Measurements from ENCODE around the gene ARID1B. TPM values are rescaled to one million over a fixed set of nuclear protein-coding genes. Genes with fewer than 3 reads are reported as not detected.
"Not testable (repeated sequence)": the region's sequence is repeated elsewhere in the genome, so short reads cannot be mapped to it uniquely, and the experiment has no call there.

ARID1B gene
- total and polyA plus RNA-seq, 4 donors, result 49.8 to 90.9 (median 59.0) TPM

GRCh38 chr6:157145656-157146285 lies 368.6 kb downstream of the ARID1B start:
- no peak overlapping the region for H3K27ac ChIP-seq (ENCODE audit: low read depth, low read length)
- peaks cover 23% of the 10 kb centered on the region for H3K4me1 ChIP-seq (ENCODE audit: control insufficient read depth, insufficient read depth, low read length)

GRCh38 chr6:157147054-157148026 lies 370.2 kb downstream of the ARID1B start:
- H3K27ac ChIP-seq (ENCODE audit: low read depth, low read length), result not testable (repeated sequence)

More at GRCh38 chr6:157145656-157146285, 368.6 kb downstream of the ARID1B start:
- H3K27me3 ChIP-seq (ENCODE audit: control insufficient read depth, insufficient read depth, low read length), result no peaks in the 10 kb centered on the region
- H3K36me3 ChIP-seq (ENCODE audit: control insufficient read depth, insufficient read depth, low read length), result peaks cover 8% of the 10 kb centered on the region
- no peaks in the 10 kb centered on the region for H3K9me3 ChIP-seq (ENCODE audit: control insufficient read depth, insufficient read depth, low read length)
- 69% methylated on average over 6 of the region's 6 CpGs for WGBS (ENCODE audit: insufficient coverage)
- H3K4me3 ChIP-seq (ENCODE audit: low read depth, low read length), result no peak overlapping the region
- no peak for DNase-seq (ENCODE audit: low read depth in 4 of 6, low spot score in 6 of 6)

GRCh38 chr6:157148391-157149323 lies 371.5 kb downstream of the ARID1B start:
- Histone ChIP-seq H3K27ac (ENCODE audit: low read depth, low read length) (no peak overlapping the region), H3K9me3 (ENCODE audit: control insufficient read depth, insufficient read depth, low read length) (no peaks in the 10 kb centered on the region), H3K27me3 (ENCODE audit: control insufficient read depth, insufficient read depth, low read length) (no peaks in the 10 kb centered on the region), H3K4me3 (ENCODE audit: low read depth, low read length) (no peak overlapping the region), H3K36me3 (ENCODE audit: control insufficient read depth, insufficient read depth, low read length) (peaks cover 11% of the 10 kb centered on the region), H3K4me1 (ENCODE audit: control insufficient read depth, insufficient read depth, low read length) (peaks cover 23% of the 10 kb centered on the region)
- DNase-seq (ENCODE audit: low read depth in 4 of 6, low spot score in 6 of 6), result peak in 2 of 6 donors; percentile 79 to 84
- WGBS (ENCODE audit: insufficient coverage), result 52% methylated on average over 22 of the region's 25 CpGs

More at GRCh38 chr6:157147054-157148026, 370.2 kb downstream of the ARID1B start:
- not testable (repeated sequence) for H3K36me3 ChIP-seq (ENCODE audit: control insufficient read depth, insufficient read depth, low read length); H3K9me3 ChIP-seq (ENCODE audit: control insufficient read depth, insufficient read depth, low read length); H3K4me3 ChIP-seq (ENCODE audit: low read depth, low read length); DNase-seq (ENCODE audit: low read depth in 4 of 6, low spot score in 6 of 6); H3K27me3 ChIP-seq (ENCODE audit: control insufficient read depth, insufficient read depth, low read length)
- 96% methylated on average over 30 of the region's 74 CpGs for WGBS (ENCODE audit: insufficient coverage)
- H3K4me1 ChIP-seq (ENCODE audit: control insufficient read depth, insufficient read depth, low read length), result peaks cover 23% of the 10 kb centered on the region

- no peaks in the 10 kb centered on the region for H3K27me3 ChIP-seq (ENCODE audit: control insufficient read depth, insufficient read depth, low read length)
- H3K9me3 ChIP-seq (ENCODE audit: control insufficient read depth, insufficient read depth, low read length), result no peaks in the 10 kb centered on the region
- no peak for DNase-seq (ENCODE audit: low read depth in 4 of 6, low spot score in 6 of 6)
- no peak overlapping the region for H3K27ac ChIP-seq (ENCODE audit: low read depth, low read length)
- peaks cover 16% of the 10 kb centered on the region for H3K4me1 ChIP-seq (ENCODE audit: control insufficient read depth, insufficient read depth, low read length)
- 92% methylated on average over 2 of the region's 6 CpGs for WGBS (ENCODE audit: insufficient coverage)
- no peak overlapping the region for H3K4me3 ChIP-seq (ENCODE audit: low read depth, low read length)
- peaks cover 12% of the 10 kb centered on the region for H3K36me3 ChIP-seq (ENCODE audit: control insufficient read depth, insufficient read depth, low read length)
These were observed 372.9 kb downstream of the ARID1B start for GRCh38 chr6:157150076-157150475.

GRCh38 chr6:157151029-157151428 lies 373.9 kb downstream of the ARID1B start:
- no peak overlapping the region for H3K27ac ChIP-seq (ENCODE audit: low read depth, low read length)
- no peaks in the 10 kb centered on the region for H3K27me3 ChIP-seq (ENCODE audit: control insufficient read depth, insufficient read depth, low read length)
- no peak overlapping the region for H3K4me3 ChIP-seq (ENCODE audit: low read depth, low read length)
- peak in 1 of 6 donors; percentile 46 for DNase-seq (ENCODE audit: low read depth in 4 of 6, low spot score in 6 of 6)
- 69% methylated on average over 5 of the region's 11 CpGs for WGBS (ENCODE audit: insufficient coverage)
- H3K4me1 ChIP-seq (ENCODE audit: control insufficient read depth, insufficient read depth, low read length), result peaks cover 13% of the 10 kb centered on the region
- no peaks in the 10 kb centered on the region for H3K9me3 ChIP-seq (ENCODE audit: control insufficient read depth, insufficient read depth, low read length)
- H3K36me3 ChIP-seq (ENCODE audit: control insufficient read depth, insufficient read depth, low read length), result peaks cover 12% of the 10 kb centered on the region

- H3K9me3 ChIP-seq (ENCODE audit: control insufficient read depth, insufficient read depth, low read length), result no peaks in the 10 kb centered on the region
- H3K4me1 ChIP-seq (ENCODE audit: control insufficient read depth, insufficient read depth, low read length), result peaks cover 13% of the 10 kb centered on the region
- no peak overlapping the region for H3K27ac ChIP-seq (ENCODE audit: low read depth, low read length)
- no peak overlapping the region for H3K4me3 ChIP-seq (ENCODE audit: low read depth, low read length)
- H3K36me3 ChIP-seq (ENCODE audit: control insufficient read depth, insufficient read depth, low read length), result peaks cover 18% of the 10 kb centered on the region
- DNase-seq (ENCODE audit: low read depth in 4 of 6, low spot score in 6 of 6), result peak in 1 of 6 donors; percentile 92
- WGBS (ENCODE audit: insufficient coverage), result no CpG with 5 or more reads among the region's 3 CpGs
- H3K27me3 ChIP-seq (ENCODE audit: control insufficient read depth, insufficient read depth, low read length), result no peaks in the 10 kb centered on the region
These were observed 374.8 kb downstream of the ARID1B start for GRCh38 chr6:157151989-157152388.

- no peaks in the 10 kb centered on the region for H3K9me3 ChIP-seq (ENCODE audit: control insufficient read depth, insufficient read depth, low read length)
- no peaks in the 10 kb centered on the region for H3K27me3 ChIP-seq (ENCODE audit: control insufficient read depth, insufficient read depth, low read length)
- no peak overlapping the region for H3K27ac ChIP-seq (ENCODE audit: low read depth, low read length)
- peaks cover 21% of the 10 kb centered on the region for H3K36me3 ChIP-seq (ENCODE audit: control insufficient read depth, insufficient read depth, low read length)
- WGBS (ENCODE audit: insufficient coverage), result no CpG with 5 or more reads among the region's 3 CpGs
- peaks cover 13% of the 10 kb centered on the region for H3K4me1 ChIP-seq (ENCODE audit: control insufficient read depth, insufficient read depth, low read length)
- no peak overlapping the region for H3K4me3 ChIP-seq (ENCODE audit: low read depth, low read length)
- DNase-seq (ENCODE audit: low read depth in 4 of 6, low spot score in 6 of 6), result no peak
These were observed 375.4 kb downstream of the ARID1B start for GRCh38 chr6:157152556-157152955.

- 94% methylated on average over 3 of the region's 3 CpGs for whole genome bisulfite sequencing (ENCODE audit: insufficient coverage)
- no peak for DNase-seq (ENCODE audit: low read depth in 4 of 6, low spot score in 6 of 6)
- Histone ChIP-seq H3K9me3 (ENCODE audit: control insufficient read depth, insufficient read depth, low read length) (no peaks in the 10 kb centered on the region), H3K4me3 (ENCODE audit: low read depth, low read length) (no peak overlapping the region), H3K4me1 (ENCODE audit: control insufficient read depth, insufficient read depth, low read length) (no peaks in the 10 kb centered on the region), H3K27ac (ENCODE audit: low read depth, low read length) (no peak overlapping the region), H3K27me3 (ENCODE audit: control insufficient read depth, insufficient read depth, low read length) (no peaks in the 10 kb centered on the region), H3K36me3 (ENCODE audit: control insufficient read depth, insufficient read depth, low read length) (peaks cover 12% of the 10 kb centered on the region)
These were observed 378.6 kb downstream of the ARID1B start for GRCh38 chr6:157155804-157156203.

GRCh38 chr6:157157258-157157657 lies 380.1 kb downstream of the ARID1B start:
- Histone ChIP-seq H3K27me3 (ENCODE audit: control insufficient read depth, insufficient read depth, low read length) (no peaks in the 10 kb centered on the region), H3K4me1 (ENCODE audit: control insufficient read depth, insufficient read depth, low read length) (no peaks in the 10 kb centered on the region), H3K4me3 (ENCODE audit: low read depth, low read length) (no peak overlapping the region), H3K9me3 (ENCODE audit: control insufficient read depth, insufficient read depth, low read length) (no peaks in the 10 kb centered on the region), H3K27ac (ENCODE audit: low read depth, low read length) (no peak overlapping the region), H3K36me3 (ENCODE audit: control insufficient read depth, insufficient read depth, low read length) (peaks cover 11% of the 10 kb centered on the region)
- no peak for DNase-seq (ENCODE audit: low read depth in 4 of 6, low spot score in 6 of 6)
- 98% methylated on average over 8 of the region's 9 CpGs for WGBS (ENCODE audit: insufficient coverage)
